Measurements from ENCODE around the gene NUAK2. TPM values are rescaled to one million over a fixed set of nuclear protein-coding genes. Genes with fewer than 3 reads are reported as not detected.

NUAK2 gene
- total and polyA plus RNA-seq, 2 of the 8 experiments (the other 6 are each of a cell fraction or from before 2014, with no cell fraction given): 9.4 to 12.9 TPM

GRCh38 chr1:205310976-205311704 is 10.4 kb downstream of the NUAK2 start:
- peaks cover 19 to 59% of the 10 kb centered on the region in 2 experiments for H3K79me2 ChIP-seq (ENCODE audit: control insufficient read depth in 1 of 2, insufficient read depth in 2 of 2, low read length in 2 of 2)
- WGBS, 2 experiments (ENCODE audit: extremely low coverage in 1 of 2, insufficient coverage in 1 of 2, insufficient read length in 1 of 2, insufficient replicate concordance in 2 of 2, low coverage in 1 of 2, low lambda C conversion rate in 2 of 2, missing lambda C conversion rate in 1 of 2): 89% methylated on average over 8 of the region's 8 CpGs; no CpG with 5 or more reads in 1 of the 2 experiments
- H4K5ac ChIP-seq (ENCODE audit: insufficient read length, low read depth, low read length): no peak overlapping the region
- H4K20me1 ChIP-seq (replicated peaks in 1 of 2; ENCODE audit: control insufficient read depth in 1 of 2, insufficient read depth in 2 of 2, low read length in 2 of 2): peaks cover 5 to 14% of the 10 kb centered on the region in 2 experiments
- FAIRE-seq (no peak), DNase-seq (ENCODE audit: low read depth in 1 of 2, low spot score in 2 of 2) (no peak)
- H3K79me1 ChIP-seq (ENCODE audit: low read depth, low read length): peaks cover 29% of the 10 kb centered on the region
- H3K14ac ChIP-seq (ENCODE audit: insufficient read length): no peak overlapping the region
- H3K23ac ChIP-seq (ENCODE audit: insufficient read length): no peak overlapping the region
- H2AK5ac ChIP-seq (ENCODE audit: low read depth, low read length): no peak overlapping the region
- H4K91ac ChIP-seq (replicated peaks; ENCODE audit: insufficient read length, low read length): no peak overlapping the region
- H3K9me3 ChIP-seq (ENCODE audit: insufficient read depth in 2 of 2, low read depth in 1 of 2, low read length in 1 of 2): no peaks in the 10 kb centered on the region
- H2BK20ac ChIP-seq (ENCODE audit: low read length): no peak overlapping the region
- no peak overlapping the region for H2AFZ ChIP-seq (ENCODE audit: low read length)
- H3K27ac ChIP-seq (ENCODE audit: low read depth, low read length): no peak overlapping the region
- TF ChIP-seq RFX5 (IDR thresholded peaks at IDR 0.05; ENCODE audit: borderline replicate concordance, low read depth, low read length) (no peak), POU5F1 (IDR thresholded peaks at IDR 0.05; ENCODE audit: low read depth, low read length) (no peak), CTBP2 (IDR thresholded peaks at IDR 0.05; ENCODE audit: borderline replicate concordance, insufficient read depth, insufficient read length, low read length) (no peak), EP300 (IDR thresholded peaks at IDR 0.05; ENCODE audit: borderline replicate concordance in 1 of 2, low read depth in 2 of 2, low read length in 2 of 2) (no peak), KDM1A (IDR thresholded peaks at IDR 0.05; ENCODE audit: borderline replicate concordance, low read length) (no peak), CBX8 (IDR thresholded peaks at IDR 0.05; ENCODE audit: borderline replicate concordance, low read depth, low read length) (no peak), KDM4A (IDR thresholded peaks at IDR 0.05; ENCODE audit: low read depth, low read length, severe bottlenecking) (no peak), SP2 (IDR thresholded peaks at IDR 0.05; ENCODE audit: low read length) (no peak)
- no peak overlapping the region for H3K56ac ChIP-seq (replicated peaks; ENCODE audit: insufficient read length, low read depth, low read length)
- no peak overlapping the region for H3K9ac ChIP-seq (replicated peaks in 1 of 4; ENCODE audit: extremely low read depth in 1 of 4, low read depth in 3 of 4, low read length in 3 of 4)
- H3K4me3 ChIP-seq (ENCODE audit: extremely low read depth in 1 of 4, insufficient read depth in 2 of 4, low read depth in 3 of 4, low read length in 4 of 4): no peak overlapping the region
- H3K4ac ChIP-seq (replicated peaks; ENCODE audit: insufficient read length, low read depth, low read length): no peak overlapping the region
- no peaks in the 10 kb centered on the region for H3K27me3 ChIP-seq (replicated peaks in 1 of 4; ENCODE audit: control insufficient read depth in 3 of 4, extremely low read depth in 1 of 4, insufficient read depth in 3 of 4, low read length in 3 of 4)
- POLR2A ChIA-PET (ENCODE audit: partially characterized antibody): interaction anchor here (1.0 to 7.5 kb wide), 6 partner anchors 9 to 224 kb away, joined by 3 to 124 read pairs (median 4); partner anchors contain the start of gene NUAK2
- no peak overlapping the region for H2BK15ac ChIP-seq (ENCODE audit: low read length)
- CTCF ChIA-PET (ENCODE audit: partially characterized antibody): interaction anchor here (1.1 to 67.1 kb wide), 6 partner anchors 11 to 281 kb away, joined by 3 to 2424 read pairs (median 8); partner anchors contain the start of gene NUAK2
- H2BK12ac ChIP-seq (ENCODE audit: low read depth, low read length): no peak overlapping the region
- no peaks in the 10 kb centered on the region; the same call in 1 of the 2 replicates for H3K23me2 ChIP-seq (ENCODE audit: low read depth, low read length)
- H3K4me1 ChIP-seq (replicated peaks in 1 of 4; ENCODE audit: control insufficient read depth in 3 of 4, insufficient read depth in 4 of 4, low read length in 3 of 4): peaks cover 14 to 31% (median 25%) of the 10 kb centered on the region in 4 experiments
- no peak overlapping the region for H3K18ac ChIP-seq (ENCODE audit: extremely low read depth, low read length)
- H3K4me2 ChIP-seq (ENCODE audit: insufficient read depth in 1 of 2, low read depth in 2 of 2, low read length in 2 of 2): no peak overlapping the region; a peak in 1 of 4 replicates
- H2BK120ac ChIP-seq (replicated peaks; ENCODE audit: low read depth, low read length): no peak overlapping the region
- H3K36me3 ChIP-seq (ENCODE audit: control insufficient read depth in 2 of 4, insufficient read depth in 4 of 4, low read length in 3 of 4): peaks cover 38 to 59% (median 55%) of the 10 kb centered on the region in 4 experiments
- H4K8ac ChIP-seq (ENCODE audit: extremely low read depth, insufficient read depth, low read length): no peak overlapping the region
- no peak overlapping the region for H2BK5ac ChIP-seq (ENCODE audit: low read depth, low read length)
